ENCODE data around the gene CHID1.

DNA sequence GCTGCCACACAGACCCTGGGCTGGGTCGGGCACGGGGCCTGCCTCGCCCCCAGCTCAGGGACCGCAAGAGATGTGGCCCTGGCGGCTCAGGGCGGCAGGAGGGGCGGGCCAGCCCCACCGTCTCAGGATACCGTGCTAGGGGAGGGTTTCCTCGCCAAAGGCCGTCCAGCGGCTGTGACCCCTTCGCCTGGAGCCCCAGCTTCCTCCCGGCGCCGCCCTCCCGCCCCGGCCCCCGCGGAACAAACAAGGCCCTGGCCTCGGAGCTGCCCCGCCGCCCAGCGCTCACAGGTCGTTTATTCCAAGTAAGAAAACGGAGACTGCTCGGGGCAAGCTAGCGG is 14.5 kb upstream of the CHID1 start:
- TF ChIP-seq, protein P1, sequence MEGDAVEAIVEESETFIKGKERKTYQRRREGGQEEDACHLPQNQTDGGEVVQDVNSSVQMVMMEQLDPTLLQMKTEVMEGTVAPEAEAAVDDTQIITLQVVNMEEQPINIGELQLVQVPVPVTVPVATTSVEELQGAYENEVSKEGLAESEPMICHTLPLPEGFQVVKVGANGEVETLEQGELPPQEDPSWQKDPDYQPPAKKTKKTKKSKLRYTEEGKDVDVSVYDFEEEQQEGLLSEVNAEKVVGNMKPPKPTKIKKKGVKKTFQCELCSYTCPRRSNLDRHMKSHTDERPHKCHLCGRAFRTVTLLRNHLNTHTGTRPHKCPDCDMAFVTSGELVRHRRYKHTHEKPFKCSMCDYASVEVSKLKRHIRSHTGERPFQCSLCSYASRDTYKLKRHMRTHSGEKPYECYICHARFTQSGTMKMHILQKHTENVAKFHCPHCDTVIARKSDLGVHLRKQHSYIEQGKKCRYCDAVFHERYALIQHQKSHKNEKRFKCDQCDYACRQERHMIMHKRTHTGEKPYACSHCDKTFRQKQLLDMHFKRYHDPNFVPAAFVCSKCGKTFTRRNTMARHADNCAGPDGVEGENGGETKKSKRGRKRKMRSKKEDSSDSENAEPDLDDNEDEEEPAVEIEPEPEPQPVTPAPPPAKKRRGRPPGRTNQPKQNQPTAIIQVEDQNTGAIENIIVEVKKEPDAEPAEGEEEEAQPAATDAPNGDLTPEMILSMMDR (IDR thresholded peaks at IDR 0.05; ENCODE audit: insufficient read depth, low read depth, low read length): no peak
- TF ChIP-seq EZH2 (IDR thresholded peaks at IDR 0.05; ENCODE audit: insufficient read depth, low read length): no peak

Measured in astrocyte (in vitro differentiated cells and primary cell).